Embryonic facial prominence (tissue), 1 donor: ENCODE results near the gene BATF3.
"Not testable (repeated sequence)": the region's sequence is repeated elsewhere in the genome, so short reads cannot be mapped to it uniquely, and the experiment has no call there.

Experiments
- DNase-seq: peaks from one replicate; pipeline ENCODE4 v3.0.0-alpha.2; 2016; ENCODE audit errors: extremely low spot score

Gene BATF3

DNA sequence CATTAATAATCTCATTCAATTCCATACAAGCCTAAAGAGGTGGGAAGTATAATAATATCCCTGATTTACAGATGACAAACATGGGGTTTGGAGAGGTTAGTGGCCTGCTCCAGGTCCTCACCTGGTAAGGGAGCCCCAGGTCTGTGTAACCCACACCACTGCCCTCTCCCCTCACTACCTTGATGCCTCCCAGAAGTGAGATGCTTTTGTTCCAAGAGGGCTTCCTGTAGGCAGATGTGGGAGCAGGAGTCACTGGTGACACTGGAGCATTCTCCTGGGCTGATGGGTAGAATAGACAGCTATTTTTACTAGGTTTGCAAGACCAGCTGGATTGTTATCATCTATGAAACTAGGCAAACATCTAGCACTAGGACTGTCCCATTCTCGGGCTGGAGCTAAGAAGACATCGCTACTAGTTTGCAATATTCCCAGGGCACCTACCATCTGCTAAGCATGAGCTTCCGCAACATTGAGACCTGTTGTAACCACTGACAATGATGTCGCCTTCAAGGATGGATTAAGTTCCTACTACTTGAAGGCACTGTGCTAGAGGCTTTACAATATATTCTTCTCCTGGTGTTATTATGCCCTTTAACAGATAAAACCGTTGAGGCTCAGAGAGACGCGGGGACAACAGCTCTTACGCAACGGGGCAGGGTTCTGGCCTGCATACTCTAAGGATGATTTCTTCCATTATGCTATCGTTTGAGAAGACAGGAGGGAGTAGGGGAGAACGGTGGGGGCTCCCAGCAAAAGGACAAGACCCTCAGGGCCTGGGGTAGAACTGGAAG is 35.0 kb downstream of the BATF3 start:
- DNase-seq = no peak

DNA sequence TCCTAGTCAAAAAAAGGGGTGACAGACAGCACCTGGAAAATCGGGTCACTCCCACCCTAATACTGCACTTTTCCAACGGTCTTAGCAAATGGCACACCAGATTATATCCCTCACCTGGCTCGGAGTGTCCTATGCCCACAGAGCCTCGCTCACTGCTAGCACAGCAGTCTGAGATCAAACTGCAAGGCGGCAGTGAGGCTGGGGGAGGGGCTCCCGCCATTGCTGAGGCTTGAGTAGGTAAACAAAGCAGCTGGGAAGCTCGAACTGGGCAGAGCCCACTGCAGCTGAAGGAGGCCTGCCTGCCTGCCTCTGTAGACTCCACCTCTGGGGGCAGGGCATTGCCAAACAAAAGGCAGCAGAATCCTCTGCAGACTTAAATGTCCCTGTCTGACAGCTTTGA is 41.4 kb downstream of the BATF3 start:
- DNase-seq = not testable (repeated sequence)

DNA sequence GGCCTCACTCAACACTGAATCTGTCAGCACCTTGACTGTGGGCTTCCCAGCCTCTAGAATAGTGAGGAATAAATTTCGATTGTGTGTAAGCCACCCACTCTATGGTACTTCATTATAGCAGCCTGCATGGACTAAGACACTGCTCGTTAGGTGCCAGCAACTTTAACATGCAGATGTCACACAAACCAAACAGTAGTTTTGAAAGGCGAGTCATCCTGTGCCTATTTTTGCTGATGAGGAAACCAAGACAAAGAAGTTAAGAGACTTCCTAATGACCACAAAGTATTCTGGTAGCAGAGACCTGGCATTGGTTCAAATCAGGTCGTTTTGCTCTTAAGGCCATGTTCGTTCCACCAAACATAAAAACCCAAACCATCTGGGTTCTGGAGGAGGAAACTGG is 42.9 kb downstream of the BATF3 start:
- DNase-seq = no peak

DNA sequence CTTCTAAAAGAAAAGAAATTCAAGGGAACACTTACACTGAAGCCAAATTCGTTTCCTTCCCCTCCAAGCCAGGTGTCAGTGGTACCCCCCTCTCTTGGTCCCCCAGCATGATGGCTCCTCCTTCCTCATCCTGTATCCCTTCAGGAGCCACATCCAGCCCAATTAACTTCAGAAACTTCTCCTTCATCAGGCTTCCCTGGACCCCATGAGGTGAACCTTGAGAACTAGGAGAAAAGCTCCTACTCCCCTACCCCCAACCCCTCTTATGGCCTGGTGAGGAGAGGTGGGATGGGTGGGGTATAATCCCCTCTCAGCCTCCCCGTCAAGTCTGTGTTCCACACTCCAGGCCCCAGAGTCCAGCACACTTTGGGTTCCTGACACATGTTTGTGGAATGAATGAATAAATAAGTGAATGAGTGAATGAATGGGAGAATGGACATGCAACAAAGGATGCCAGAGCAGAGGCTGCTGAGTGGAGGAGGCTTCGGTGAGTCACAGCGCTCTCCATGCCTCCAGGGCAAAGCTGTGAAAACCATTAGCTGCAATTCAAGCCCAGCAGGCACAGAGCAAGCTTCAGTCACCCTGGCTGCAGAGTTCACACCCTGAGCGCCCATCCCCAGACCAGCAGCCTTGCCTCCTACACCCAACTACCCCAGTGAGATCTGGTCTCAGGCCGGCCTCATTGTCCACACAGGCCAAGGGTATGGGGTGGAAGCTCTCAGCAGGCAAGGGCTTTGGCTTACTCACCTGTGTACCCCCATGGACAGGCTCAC is 43.8 kb downstream of the BATF3 start:
- DNase-seq = no peak

DNA sequence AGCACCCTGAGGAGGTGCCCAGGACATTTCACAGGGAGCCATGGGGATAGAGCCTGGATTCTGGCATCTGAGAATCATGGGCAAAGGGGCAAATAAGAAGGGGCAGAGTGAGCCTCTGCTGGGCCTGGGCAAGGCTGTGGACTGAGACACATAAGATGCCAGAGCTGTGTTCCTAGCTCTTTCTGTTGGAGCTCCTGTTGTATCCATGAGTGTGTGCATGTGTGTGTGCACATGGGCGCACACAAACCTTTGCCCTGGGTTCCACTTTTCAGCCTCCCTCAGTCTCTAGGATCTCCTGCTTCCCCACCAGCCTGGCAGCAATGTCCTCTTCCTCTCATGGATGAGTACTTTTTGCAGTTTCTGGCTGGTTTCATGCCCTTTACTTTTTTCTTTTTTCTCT is 47.0 kb downstream of the BATF3 start:
- no peak for DNase-seq

DNA sequence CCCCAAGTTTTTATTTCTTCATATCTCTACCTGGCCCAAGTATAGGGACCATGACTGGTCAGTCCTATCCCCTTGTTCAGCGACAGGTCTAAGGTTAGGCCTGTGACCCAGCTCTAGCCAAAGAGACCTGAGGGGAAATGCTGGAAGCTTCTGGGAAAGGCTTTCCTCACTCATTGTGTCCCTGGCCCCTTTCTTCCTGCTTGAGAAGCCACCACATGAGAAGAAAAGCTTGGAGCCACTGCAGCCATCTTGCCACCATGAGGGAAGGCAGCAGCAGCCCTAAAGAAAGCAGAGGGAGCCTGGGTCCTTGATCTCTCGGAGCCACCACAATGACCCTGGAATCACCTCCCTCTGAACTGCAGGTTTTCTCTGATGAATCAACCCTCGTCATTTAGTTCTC is 47.7 kb downstream of the BATF3 start:
- DNase-seq = no peak

DNA sequence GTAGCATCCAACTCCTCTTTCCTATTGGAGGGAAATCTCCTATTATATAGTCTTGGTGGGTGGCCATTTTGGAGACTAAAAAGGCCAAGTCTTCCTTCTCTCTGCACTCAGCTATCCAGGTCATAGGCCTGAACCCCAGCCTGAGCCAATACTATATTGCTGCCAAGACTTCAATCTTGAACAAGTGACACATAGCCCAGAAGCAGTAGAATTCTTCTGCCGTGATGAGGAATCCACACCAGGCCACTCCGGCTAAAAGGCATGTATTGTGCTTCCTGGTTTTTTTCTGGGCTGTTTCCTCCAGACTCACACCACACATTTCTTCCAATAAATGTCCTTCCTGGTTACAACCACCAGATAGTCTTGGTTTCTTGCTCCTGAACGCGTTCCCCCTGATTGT is 48.1 kb downstream of the BATF3 start:
- no peak for DNase-seq

DNA sequence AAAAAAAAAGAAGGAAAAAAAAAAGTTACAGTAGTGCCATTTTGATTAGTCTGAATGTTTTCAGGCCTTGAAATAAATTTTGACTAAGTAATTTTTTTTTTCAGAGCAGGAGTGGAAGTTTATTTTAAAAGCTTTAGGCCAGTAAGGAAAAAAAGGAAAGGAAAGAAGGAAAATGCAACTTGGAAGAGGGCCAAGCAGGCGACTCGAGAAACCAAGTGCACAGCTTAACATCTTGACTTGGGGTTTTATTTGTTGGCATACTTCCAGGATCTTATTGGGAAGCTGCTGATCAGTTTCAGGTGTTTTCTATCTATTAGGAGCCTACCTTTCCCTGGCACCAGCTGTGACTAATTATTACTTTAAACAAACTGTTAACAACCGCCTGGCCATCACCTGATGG is 49.4 kb downstream of the BATF3 start:
- DNase-seq = no peak

DNA sequence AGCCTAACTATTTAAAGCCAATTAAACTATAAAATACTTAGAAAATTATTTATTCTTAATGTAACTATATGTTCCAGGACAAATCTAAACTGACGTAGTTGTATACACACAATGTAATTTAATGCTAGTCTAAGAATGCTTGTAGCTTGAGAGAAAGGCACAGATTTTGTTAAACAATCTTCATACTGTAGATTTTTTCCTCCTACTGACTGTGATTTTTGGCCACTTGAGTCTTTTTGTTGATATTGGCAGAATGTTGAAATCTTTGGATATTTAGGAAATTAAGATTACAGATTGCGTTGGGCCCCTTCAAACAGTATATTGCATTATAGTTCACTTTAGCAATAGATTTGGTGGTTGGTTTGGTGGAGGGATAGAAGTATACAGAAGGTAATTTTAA is 50.6 kb downstream of the BATF3 start:
- DNase-seq = no peak

DNA sequence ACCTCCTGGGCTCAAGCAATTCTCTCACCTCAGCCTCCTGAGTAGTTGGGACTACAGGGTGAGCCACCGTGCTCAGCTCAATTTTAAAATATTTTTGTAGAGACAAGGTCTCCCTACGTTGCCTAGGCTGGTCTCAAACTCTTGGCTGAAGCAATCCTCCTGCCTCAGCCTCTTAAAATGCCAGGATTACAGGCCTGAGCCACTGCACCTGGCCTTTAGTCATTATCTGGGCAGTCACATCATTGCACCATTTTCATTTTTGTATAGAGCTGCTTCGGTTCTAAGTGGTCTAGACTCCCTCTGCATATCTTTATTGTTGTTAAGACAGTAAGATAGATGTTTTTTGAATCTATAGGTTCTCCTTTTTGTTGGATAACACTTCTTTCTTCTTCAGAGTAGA is 51.2 kb downstream of the BATF3 start:
- no peak for DNase-seq

DNA sequence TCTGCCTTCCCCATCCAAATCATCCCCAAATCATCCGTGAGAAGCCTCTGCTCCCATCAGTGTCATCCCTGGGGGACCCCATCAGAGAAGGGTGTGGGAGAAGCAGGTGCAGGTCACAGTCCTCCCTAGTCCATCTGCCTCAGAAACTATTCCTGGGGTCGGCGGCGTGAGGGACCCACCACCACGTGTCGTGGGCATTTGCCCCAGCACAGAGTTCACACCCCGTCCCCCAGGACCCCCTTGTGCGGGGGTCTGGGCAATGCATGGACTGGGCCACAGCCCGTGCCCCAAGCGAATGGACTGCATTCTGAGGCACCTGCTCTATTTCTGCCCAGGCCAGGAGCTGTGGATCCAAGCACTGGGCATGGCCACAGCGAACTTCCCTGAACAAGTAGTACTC is 52.6 kb downstream of the BATF3 start:
- DNase-seq = no peak

DNA sequence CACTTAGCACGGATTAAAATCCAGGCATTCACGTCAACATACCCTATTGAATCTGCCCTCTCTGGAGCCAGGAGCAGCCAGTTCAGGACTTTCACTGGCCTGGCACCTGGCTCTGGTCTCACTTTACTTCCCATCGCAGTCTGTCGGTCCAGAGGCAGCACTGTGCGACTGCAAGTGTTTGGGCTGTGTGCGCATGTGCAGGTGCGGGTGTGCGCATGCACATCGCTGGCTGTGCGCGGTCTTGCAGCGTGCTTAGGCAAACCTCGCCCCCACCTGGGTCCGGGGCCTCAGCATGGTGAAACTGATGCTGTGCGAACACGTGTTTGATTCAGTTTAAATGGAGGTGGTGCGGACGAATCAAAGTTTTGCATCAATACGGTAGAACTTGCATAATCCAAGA is 53.1 kb downstream of the BATF3 start:
- no peak for DNase-seq

DNA sequence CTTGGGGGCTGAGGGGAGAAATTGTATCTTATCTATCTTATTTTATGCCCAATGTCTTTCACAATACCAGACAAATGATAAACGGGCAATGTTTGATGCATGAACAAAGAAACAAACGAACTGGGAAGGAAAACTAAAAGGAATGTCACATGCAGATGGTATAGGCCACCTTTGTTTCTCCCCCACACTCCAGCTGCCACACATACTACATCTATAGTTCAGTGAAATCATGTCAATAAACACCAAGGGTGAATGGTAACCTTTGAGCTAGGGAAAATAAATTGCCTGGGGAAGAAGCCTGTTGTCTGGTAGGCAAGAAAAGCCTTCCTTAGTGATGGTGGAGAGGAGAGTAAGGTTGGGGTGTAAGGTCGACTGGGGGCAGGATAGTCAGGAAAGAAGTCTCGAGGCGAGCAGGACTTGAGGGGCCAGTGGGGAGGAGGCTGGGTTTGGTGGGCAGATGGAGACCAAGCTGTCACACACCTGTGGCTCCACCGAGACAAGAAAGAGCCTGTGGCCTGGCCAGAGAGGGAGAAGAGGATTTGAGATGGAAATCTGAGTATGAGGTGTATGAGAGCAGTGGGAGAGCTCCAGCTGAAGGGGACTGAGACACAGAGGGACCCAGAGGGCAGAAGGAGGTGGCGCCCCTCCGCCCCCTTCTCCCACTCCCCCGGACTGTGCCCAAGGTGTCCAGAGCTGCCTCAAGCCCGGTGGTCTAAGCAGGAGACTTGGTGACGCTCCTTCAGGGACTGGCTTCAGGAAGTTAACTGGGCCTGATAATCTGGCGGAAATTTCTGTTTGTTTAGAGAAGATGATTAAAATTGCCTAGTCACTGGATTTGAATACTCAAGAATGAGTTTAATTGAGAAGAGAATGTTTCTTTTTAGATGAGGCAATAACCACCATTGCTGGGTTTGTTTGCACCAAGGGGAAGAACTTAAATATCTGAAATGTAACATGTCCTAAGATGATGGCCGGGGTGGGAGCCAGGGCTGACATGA is 53.8 kb downstream of the BATF3 start:
- DNase-seq = no peak

DNA sequence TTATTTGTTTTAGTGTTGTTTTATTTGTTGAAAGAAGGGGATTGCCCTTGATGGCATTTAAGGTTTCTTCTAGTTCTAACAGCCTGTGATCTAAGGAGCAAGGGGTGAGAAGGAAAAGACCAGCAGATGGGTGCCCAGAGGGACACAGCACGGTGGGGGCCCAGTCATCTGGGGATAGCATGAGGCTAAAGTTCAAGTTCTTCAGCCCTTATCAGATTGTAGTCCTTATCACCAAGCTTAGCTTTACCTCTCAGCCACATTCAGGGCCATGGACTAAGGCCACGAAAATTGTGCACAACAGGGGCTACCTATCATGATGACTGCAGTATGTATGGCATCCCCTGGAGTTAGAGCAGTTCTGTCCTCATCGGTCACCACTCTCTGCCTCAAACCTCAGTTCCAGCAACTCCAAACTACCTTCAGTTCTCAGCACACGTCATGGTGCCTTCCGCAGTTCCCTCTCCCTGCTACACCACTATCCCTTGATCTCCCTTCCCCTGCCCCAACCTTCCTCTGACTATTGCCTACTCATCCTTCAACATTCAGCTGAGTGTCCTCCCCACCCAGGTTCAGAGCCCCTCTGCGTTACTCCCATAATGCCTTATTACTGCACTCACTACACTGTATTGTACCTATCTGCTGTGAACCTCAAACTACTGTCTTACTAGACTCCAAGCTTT is 54.6 kb downstream of the BATF3 start:
- no peak for DNase-seq

DNA sequence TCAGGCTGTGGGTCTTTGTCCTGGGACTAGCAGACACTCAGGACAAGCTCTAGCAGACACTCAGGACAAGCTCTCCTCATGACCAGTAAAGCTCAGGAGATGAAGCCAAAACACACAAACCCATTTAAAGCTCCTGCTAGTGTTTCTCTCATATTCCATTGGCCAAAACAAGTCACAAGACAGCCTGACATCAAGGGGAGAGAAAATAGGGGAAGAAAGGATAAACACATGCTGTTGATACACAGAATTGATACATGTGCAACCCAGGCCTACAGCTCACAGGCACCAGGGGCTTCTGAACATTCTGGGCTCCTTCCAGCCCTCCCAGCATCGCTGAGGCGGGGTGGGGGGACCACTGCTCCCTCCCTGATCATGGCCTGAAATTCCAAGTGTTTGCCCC is 55.8 kb downstream of the BATF3 start:
- DNase-seq = no peak

DNA sequence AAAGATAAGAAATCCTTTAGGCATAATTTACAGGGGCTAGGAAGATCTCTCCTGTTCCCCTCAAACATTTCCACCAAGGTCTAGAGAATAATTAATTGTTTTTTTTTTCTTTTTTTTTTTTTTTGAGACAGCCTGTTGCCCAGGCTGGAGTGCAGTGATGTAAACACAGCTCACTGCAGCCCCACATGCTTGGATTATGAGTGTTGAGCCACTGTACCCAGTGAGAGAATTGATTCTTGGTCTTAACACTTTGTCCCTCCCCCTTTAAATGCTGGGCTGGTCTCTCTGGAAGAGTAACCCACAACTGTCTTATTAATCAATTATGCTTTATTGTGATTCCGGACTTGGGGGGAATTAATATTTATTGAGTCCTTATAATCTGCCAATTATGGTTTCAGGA is 57.7 kb downstream of the BATF3 start:
- DNase-seq = no peak

DNA sequence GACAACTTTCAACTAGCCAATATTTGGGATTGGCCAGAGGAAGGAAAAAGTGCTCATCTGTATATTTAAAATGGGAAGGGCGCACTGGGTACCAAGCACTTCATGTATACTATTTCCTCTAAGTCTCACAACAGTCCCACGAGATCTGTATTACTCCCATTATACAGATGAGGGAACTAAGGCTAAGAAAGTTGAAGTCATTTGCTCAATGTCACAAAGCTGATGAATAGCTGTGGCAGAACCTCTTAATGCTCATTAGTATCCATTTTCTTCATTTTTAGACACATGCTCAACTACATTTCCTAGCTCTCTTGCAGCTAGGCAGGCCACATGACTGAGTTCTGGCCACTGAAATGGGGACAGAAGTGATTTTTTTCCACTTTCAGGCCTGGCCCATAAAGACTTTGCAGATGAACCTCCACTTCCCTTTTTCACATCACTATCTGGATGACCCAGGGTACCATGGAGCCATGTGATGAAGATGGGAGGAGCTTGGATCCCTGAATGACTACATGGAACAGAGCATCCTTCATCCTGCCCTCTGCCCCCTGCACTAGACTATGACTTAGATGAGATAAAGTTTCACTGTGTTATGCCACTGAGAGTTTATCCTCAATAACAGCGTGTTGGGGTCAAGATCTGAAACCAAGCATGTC is 59.3 kb downstream of the BATF3 start:
- no peak for DNase-seq

DNA sequence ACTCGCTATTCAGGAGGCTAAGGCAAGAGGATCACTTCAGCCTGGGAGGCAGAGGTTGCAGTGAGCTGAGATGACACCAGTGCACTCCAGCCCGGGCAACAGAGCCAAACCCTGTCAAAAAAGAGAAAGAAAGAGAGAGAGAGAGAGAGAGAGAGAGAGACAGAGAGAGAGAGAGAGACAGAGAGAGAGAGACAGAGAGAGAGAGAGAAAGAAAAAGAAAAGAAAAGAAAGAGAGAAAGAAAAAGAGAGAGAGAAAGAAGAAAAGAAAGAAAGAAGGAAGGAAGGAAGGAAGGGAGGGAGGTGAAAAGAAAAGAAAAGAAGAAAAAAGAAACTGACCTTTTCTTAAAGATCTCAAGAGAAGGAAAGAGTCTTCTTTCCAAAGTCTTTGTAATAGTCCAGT is 60.1 kb downstream of the BATF3 start:
- DNase-seq = not testable (repeated sequence)

DNA sequence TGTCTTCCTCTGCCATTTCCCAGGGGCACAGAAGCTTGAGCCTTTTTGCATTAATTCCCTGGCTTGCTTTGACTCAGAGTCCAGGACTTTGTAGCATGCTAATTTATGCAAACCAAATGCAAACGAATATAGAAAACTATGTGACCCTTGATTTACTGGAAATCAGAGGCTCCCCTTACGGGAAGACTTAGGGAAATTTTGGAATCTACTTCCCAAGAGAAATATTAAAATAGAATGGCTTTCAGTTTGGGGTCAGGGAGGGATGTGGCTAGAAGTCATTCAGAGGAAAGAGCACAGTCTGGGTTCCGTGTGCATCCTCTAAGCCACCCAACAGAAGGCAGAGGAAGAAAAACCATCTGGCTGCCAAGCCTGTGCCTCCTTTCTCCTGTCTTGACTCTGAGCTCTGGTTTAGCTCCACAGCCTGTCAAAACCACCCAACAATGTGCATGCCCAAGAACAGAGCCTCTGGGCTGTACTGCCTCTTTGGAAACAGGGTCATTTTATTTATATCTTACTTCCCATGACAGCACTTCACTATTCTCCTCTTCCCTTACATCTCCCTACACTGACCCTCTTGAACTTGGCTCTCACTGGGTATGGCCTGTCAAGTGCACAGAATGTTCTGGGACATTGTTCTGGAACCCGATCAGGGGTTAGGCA is 61.0 kb downstream of the BATF3 start:
- no peak for DNase-seq

DNA sequence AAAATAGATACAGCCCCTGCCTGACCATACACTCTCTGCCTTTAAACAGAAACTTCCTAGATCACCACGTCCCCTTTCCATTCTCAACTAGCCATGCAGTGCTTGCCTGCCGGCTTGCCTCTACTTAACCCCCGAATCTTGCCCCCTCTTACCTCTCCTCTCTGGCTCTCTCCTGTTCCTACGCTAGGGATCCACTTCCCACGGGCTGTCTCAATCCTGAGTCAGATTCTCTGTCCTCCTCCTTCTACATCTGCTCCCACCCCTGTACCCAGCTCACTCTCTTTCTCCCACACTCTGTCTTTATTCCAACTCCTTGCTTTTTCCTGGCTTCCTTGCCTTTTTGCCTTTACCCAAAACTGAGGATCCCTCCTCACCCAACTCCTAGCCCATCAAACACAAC is 61.7 kb downstream of the BATF3 start:
- DNase-seq = no peak
